ENCODE data around the gene HMG20A.

DNA sequence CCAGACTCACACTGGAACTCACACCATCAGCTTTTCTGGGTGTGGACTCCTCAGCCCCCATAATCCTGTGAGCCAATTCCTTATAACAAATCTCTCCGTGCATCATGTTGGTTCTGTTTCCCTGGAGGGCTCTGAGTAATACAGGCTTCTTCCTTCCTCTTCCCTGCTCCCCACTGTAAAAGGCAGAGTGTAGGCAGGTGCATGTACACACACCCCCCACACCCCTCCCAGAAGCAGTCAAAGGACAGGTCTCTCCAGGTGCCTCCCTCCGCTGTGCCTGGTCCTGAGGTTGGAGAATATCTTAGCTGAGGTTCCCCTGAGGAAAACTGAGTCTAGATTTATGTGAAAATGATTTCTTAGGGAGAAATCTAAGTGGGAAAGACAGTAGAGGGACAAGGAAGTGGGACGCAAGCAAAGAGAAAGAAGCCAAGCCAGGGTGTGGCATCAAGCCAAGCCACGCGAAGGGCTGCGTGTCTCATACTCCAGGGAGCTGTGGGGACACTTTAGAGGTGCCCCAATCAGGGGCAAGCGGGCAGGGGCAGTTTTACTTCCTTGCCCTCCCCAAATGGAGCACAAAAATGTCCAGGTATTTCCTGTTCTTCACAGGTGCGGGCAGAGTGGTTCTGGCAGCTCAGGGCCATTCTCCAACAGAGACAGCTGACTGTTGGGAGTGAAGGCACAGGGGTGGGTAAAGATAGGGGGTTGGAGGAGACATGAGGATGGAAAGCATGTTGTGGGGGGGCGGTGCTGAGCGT, 86.6 kb downstream of the HMG20A start:
- no peak for TF ChIP-seq POLR2A (IDR thresholded peaks at IDR 0.05; ENCODE audit: low read length)
- no peak for TF ChIP-seq GATA1 (IDR thresholded peaks at IDR 0.05; ENCODE audit: low read depth, low read length)

Data from erythroblast (primary cell).